Upper lobe of right lung (tissue), 1 donor: ENCODE results near the gene CAPNS2. TPM values are rescaled to one million over a fixed set of nuclear protein-coding genes. Genes with fewer than 3 reads are reported as not detected.
"Not testable (repeated sequence)": the region's sequence is repeated elsewhere in the genome, so short reads cannot be mapped to it uniquely, and the experiment has no call there.

Experiments used
- ATAC-seq: fragments of 200-7000 bp; cut with Tn5 transposase; one replicate; pipeline ENCODE4 v1.9.1; 2020; ENCODE audit warnings: mild to moderate bottlenecking, moderate library complexity
- DNase-seq: peaks from one replicate; pipeline ENCODE4 v3.0.0-alpha.2; 2020
- H3K27ac ChIP-seq: fragments of 200-600 bp; one replicate; pipeline ENCODE4 v1.8.0; 2022
- H3K27me3 ChIP-seq: fragments of 200-600 bp; one replicate; pipeline ENCODE4 v1.8.0; 2022; ENCODE audit warnings: mild to moderate bottlenecking
- H3K36me3 ChIP-seq: fragments of 200-600 bp; one replicate; pipeline ENCODE4 v1.8.0; 2022
- H3K4me1 ChIP-seq: fragments of 200-600 bp; one replicate; pipeline ENCODE4 v1.8.0; 2022
- H3K4me3 ChIP-seq: fragments of 200-600 bp; one replicate; pipeline ENCODE4 v1.8.0; 2022; ENCODE audit warnings: mild to moderate bottlenecking
- H3K9me3 ChIP-seq: fragments of 200-600 bp; one replicate; pipeline ENCODE4 v1.8.0; 2022
- intact Hi-C: fragments of 100-400 bp; cut with DNase I; formaldehyde crosslinking; loops from one replicate; pipeline ENCODE4 v1.11.0; 2022
- total RNA-seq: library from RNA; stranded (reverse); fragmentation: NEBNext Ultra II Directional; extraction: Animal tissue kit (Norgen Biotek cat#: 25700); gene quantifications from one replicate; pipeline ENCODE4 v1.2.1, GENCODE V29; 2021
- TF ChIP-seq, protein P1 (sequence below): fragments of 200-600 bp; IDR thresholded peaks from one replicate; pipeline ENCODE4 v1.8.0; 2022; ENCODE audit warnings: antibody characterized with exemption
- donor health status: DM: no; HTN: yes; CAD: no; lungs with severe emphysema.

The CAPNS2 gene
- total RNA-seq, 1 donor from 2014 or later = 0.67 TPM

DNA sequence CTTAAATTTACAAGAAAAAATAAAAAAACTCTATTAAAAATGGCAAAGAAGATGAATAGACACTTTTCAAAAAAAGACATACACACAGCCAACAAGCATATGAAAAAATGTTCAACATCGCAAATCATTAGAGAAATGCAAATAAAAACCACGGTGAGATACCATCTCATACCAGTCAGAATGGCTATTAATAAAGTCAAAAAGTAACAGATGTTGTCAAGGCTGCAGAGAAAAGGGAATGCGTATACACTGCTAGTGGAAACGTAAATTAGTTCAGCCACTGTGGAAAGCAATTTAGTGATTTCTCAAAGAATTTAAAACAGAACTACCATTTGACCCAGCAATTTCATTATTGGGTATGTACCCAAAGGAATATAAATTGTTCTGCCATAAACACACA, 31.4 kb downstream of the CAPNS2 start:
- ATAC-seq = no peak
- intact Hi-C loops = no loop called here
- DNase-seq = no peak
- Histone ChIP-seq H3K4me3 (no peak overlapping the region), H3K36me3 (no peaks in the 10 kb centered on the region), H3K27me3 (peaks cover 4% of the 10 kb centered on the region), H3K27ac (no peak overlapping the region), H3K9me3 (no peaks in the 10 kb centered on the region), H3K4me1 (no peaks in the 10 kb centered on the region)
- TF ChIP-seq, protein P1, sequence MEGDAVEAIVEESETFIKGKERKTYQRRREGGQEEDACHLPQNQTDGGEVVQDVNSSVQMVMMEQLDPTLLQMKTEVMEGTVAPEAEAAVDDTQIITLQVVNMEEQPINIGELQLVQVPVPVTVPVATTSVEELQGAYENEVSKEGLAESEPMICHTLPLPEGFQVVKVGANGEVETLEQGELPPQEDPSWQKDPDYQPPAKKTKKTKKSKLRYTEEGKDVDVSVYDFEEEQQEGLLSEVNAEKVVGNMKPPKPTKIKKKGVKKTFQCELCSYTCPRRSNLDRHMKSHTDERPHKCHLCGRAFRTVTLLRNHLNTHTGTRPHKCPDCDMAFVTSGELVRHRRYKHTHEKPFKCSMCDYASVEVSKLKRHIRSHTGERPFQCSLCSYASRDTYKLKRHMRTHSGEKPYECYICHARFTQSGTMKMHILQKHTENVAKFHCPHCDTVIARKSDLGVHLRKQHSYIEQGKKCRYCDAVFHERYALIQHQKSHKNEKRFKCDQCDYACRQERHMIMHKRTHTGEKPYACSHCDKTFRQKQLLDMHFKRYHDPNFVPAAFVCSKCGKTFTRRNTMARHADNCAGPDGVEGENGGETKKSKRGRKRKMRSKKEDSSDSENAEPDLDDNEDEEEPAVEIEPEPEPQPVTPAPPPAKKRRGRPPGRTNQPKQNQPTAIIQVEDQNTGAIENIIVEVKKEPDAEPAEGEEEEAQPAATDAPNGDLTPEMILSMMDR = no peak

DNA sequence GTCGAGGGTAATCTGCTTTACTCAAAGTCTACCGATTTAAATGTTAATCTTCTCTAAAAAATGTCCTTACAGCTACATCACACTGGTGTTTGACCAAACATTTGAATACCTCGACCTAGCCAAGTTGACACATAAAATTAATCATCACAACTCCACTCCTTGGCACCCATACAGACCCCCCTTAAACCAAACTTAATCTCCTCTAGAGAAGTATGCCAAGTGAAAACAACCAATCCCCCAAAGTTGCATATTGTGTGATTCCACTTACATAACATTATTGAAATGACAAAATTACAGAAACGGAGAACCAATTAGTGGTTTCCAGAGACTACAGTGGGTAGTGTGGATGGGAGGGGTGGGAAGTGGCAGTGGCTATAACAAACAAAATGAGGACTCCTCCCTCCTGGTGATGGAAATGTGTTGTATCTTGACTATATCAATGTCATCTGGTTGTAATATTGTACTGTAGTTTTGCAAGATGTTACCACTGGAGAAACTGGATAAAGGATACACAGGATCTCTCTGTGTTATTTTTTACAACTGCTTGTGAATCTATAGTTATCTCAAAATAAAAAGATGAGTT, 39.4 kb downstream of the CAPNS2 start:
- H3K36me3 ChIP-seq = no peaks in the 10 kb centered on the region
- TF ChIP-seq, protein P1 = no peak
- ATAC-seq (no peak), DNase-seq (no peak)
- intact Hi-C loops = no loop called here
- H3K27me3 ChIP-seq = no peaks in the 10 kb centered on the region
- no peaks in the 10 kb centered on the region for H3K9me3 ChIP-seq
- no peak overlapping the region for H3K4me3 ChIP-seq
- H3K27ac ChIP-seq = no peak overlapping the region
- no peaks in the 10 kb centered on the region for H3K4me1 ChIP-seq

DNA sequence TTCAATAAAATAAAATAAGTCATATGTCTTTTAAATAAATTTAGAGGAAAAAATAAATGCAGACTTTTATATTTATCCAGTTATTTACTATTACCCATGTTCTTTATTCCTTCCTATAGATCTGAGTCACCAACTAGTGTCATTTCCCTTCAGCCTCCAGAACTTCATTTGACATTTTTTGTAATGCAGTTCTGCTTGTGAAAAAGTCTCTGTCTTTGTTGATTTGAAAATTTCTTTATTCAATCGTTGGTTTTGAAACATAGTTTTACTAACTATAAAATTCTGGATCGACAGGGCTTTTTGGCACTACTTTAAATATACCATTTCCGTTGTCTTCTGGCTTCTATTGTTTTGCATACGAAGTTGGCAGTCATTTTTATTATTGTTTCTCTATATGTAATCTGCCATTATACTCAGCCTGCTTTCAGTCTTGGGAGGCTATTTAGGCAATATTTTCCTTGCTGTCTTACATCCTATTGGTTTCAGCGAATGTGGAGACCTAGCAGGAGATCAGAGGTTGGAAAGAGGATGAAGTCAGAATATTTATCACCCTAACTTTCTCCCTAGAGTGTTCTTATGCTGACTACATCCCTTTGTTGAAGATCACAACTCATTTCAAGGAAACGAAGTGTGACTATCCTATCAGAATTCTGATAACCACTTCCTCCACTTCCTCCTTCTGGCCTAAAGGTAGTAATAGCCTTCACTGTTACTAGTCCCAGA, 47.3 kb downstream of the CAPNS2 start:
- Histone ChIP-seq H3K4me3 (no peak overlapping the region), H3K36me3 (no peaks in the 10 kb centered on the region), H3K9me3 (no peaks in the 10 kb centered on the region), H3K27ac (no peak overlapping the region), H3K4me1 (no peaks in the 10 kb centered on the region), H3K27me3 (no peaks in the 10 kb centered on the region)
- TF ChIP-seq, protein P1 = no peak
- intact Hi-C loops = no loop called here
- no peak for ATAC-seq
- no peak for DNase-seq

DNA sequence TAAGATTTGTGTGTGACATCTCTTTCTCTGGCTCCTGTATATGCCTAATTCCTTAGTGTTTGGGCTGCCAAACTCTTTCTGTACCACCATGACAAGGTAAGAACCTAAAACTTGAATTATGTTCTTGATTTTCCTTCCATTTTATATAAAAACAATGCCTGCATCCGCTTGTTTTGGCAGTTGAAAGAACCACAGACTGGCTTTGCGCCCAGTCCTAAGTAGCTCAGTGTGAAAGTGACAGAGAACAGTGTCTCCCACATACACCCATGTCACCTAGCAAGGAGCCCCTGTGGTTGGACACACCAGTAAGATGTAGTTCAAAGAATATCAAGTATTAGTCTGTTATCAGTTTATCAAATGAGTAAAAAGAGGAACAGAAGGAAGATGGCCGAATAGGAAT, 48.6 kb downstream of the CAPNS2 start:
- TF ChIP-seq, protein P1 = no peak
- intact Hi-C loops = no loop called here
- no peak for ATAC-seq
- Histone ChIP-seq H3K36me3 (no peaks in the 10 kb centered on the region), H3K4me1 (no peaks in the 10 kb centered on the region), H3K27me3 (no peaks in the 10 kb centered on the region), H3K9me3 (no peaks in the 10 kb centered on the region), H3K27ac (no peak overlapping the region), H3K4me3 (no peak overlapping the region)
- DNase-seq = no peak

DNA sequence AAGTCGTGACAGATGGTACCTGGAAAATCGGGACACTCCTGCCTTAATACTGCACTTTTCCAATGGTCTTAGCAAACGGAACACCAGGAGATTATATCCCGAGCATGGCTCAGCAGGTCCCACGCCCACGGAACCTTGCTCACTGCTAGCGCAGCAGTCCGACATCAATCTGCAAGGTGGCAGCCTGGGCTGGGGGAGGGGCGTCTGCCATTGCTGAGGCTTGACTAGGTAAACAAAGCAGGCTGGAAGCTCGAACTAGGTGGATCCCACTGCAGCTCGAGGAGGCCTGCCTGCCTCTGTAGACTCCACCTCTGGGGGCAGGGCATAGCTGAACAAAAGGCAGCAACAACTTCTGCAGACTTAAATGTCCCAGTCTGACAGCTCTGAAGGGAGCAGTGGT, 49.2 kb downstream of the CAPNS2 start:
- DNase-seq, H3K27me3 ChIP-seq, intact Hi-C loops, H3K4me3 ChIP-seq, H3K36me3 ChIP-seq, ATAC-seq, H3K27ac ChIP-seq, H3K4me1 ChIP-seq, H3K9me3 ChIP-seq: not testable (repeated sequence)

Other genes starting within 250 kb of the CAPNS2 start
- gene IRX6, start 242.5 kb upstream of the CAPNS2 start, total RNA-seq = 13.0 TPM
- 353 TPM for gene MMP2, start 87.5 kb upstream of the CAPNS2 start, total RNA-seq
- 32.8 TPM for gene LPCAT2, start 57.6 kb upstream of the CAPNS2 start, total RNA-seq
- gene SLC6A2, start 89.3 kb downstream of the CAPNS2 start, total RNA-seq = not detected